Activated CD8-positive, alpha-beta memory T cell treated with anti-CD3 and anti-CD28 coated beads, Interleukin-2, amount 10 ng/mL, durations not matched to agents 7 days and 5 days (primary cell): Measurements from ENCODE around the gene FAM120A. TPM values are rescaled to one million over a fixed set of nuclear protein-coding genes. Genes with fewer than 3 reads are reported as not detected.

Source experiments
- ATAC-seq: fragments of 150-1000 bp; cut with Tn5 transposase; one replicate; pipeline ENCODE4 v1.10.0; 2021; ENCODE audit warnings: moderate library complexity
- CTCF ChIA-PET: fragments of 350-600 bp; sonication (Branson Sonifier 250); formaldehyde crosslinking; loops from one replicate; lab custom pipeline; 2021; ENCODE audit warnings: antibody characterized with exemption; lab: Charles Lee
- DNase-seq: peaks from one replicate; pipeline ENCODE4 v3.0.0-alpha.2; 2020
- H3K27ac Mint-ChIP-seq: one replicate; pipeline ENCODE4 v1.8.0; 2021; ENCODE audit warnings: mild to moderate bottlenecking, mixed read lengths
- H3K27me3 Mint-ChIP-seq: one replicate; pipeline ENCODE4 v1.8.0; 2021; ENCODE audit warnings: mixed read lengths
- H3K36me3 Mint-ChIP-seq: one replicate; pipeline ENCODE4 v1.8.0; 2021; ENCODE audit warnings: mild to moderate bottlenecking, mixed read lengths
- H3K4me1 Mint-ChIP-seq: one replicate; pipeline ENCODE4 v1.8.0; 2021; ENCODE audit warnings: mixed read lengths
- H3K4me3 Mint-ChIP-seq: one replicate; pipeline ENCODE4 v1.8.0; 2021; ENCODE audit warnings: mild to moderate bottlenecking, moderate library complexity, mixed read lengths
- H3K9me3 Mint-ChIP-seq: one replicate; pipeline ENCODE4 v1.8.0; 2022; ENCODE audit warnings: low read depth, mixed read lengths
- total RNA-seq, 2 experiments: library from RNA; stranded (reverse); gene quantifications; one replicate each; pipeline ENCODE4 v1.2.3, GENCODE V29; 2021

The FAM120A gene
- total RNA-seq, 2 experiments from 2014 or later, result 143 to 155 TPM

DNA sequence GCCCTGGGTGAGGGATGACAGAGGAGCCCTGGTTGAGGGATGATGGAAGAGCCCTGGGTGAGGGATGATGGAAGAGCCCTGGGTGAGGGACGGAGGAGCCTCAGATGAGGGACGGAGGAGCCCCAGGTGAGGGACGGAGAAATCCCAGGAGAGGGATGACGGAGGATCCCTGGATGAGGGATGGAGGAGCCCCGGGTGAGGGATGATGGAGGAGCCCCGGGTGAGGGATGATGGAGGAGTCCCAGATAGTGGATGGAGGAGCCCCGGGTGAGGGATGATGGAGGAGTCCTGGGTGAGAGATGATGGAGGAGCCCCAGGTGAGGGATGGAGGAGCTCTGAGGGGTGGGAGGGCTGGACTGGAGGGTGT is 135.8 kb downstream of the FAM120A start:
- H3K9me3 Mint-ChIP-seq, result peaks cover 14% of the 10 kb centered on the region
- CTCF ChIA-PET, result no interaction called here
- DNase-seq (no peak), ATAC-seq (no peak)
- H3K27me3 Mint-ChIP-seq, result no peaks in the 10 kb centered on the region
- H3K36me3 Mint-ChIP-seq, result peaks cover 21% of the 10 kb centered on the region
- H3K4me3 Mint-ChIP-seq, result no peak overlapping the region
- H3K4me1 Mint-ChIP-seq, result peaks cover 8% of the 10 kb centered on the region
- H3K27ac Mint-ChIP-seq, result no peak overlapping the region

DNA sequence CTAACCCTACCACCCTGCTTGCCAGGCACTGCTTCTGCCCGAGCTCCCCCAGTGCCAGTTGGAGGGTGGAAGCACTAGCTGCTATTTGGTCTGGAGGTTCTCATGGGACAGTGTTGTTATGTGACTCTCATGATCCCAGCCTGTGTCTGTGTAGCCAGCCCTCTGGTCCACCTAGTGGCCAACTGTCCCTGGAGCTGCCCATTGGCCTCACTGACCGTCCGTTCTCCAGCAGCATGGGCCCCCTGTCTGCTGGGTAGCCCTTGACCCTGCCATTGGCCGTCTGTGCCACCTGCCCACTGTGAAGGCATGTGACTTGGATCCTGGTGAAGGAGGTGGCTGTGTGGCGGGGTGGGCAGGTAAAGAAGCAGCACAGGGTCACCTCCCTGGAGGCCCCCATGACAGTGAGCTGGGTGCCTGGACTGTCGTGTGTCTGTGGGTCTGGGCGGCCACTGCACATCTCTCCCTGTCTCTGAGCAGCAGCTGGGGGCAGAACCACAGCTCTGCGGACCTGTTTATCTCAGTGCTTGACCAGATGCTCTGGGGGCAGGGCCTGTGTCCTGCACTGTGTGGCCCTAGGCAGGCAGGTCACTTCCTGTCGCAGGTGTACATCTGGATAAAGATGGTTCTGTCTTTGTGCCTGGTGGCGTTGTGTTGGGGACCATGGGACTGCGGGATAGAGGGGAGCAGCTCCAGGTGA is 136.3 kb downstream of the FAM120A start:
- Mint-ChIP-seq H3K4me1 (peaks cover 8% of the 10 kb centered on the region), H3K27me3 (no peaks in the 10 kb centered on the region), H3K9me3 (peaks cover 14% of the 10 kb centered on the region), H3K27ac (no peak overlapping the region), H3K36me3 (peaks cover 21% of the 10 kb centered on the region), H3K4me3 (no peak overlapping the region)
- DNase-seq, result peak; percentile 28
- CTCF ChIA-PET, result no interaction called here
- no peak for ATAC-seq

DNA sequence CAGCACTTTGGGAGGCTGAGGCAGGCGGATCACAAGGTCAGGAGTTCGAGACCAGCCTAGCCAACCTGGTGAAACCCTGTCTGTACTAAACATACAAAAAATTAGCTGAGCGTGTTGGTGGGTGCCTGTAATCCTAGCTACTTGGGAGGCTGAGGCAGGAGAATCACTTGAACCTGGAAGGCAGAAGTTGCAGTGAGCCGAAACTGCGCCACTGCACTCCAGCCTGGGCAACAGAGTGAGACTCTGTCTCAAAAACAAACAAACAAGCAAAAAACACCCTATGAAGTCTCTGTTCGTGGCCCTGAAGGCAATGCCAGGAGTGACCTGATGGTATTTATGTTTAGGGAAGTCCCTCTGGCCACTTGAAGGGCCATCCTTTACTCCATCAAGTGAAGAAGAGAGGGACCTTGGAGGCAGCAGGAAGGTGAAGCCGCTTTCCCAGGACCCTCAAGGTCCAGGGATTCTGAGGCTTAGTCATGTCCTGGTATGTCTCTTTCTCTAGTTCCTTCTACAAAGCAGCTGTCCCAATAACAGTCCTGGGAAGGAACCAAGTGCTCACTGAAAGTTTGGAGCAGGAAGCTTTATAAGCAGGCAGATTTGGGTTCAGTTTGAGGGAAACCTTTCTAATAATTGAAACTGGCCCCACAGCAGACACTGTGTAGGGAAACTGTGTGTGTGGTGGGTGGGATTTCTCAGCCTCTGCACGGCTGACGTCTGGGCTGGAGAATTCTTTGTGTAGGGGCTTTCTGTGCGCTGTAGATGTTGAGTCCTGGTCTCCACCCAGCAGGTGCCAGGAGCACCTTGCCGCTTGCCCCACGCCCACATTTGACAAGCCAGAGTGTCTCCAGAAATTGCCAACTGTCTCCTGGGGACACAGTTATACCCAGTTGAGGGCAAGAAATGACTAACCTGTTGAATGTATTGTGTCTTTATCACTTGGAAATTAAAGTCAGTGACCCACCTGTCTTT is 137.4 kb downstream of the FAM120A start:
- Mint-ChIP-seq H3K27ac (no peak overlapping the region), H3K9me3 (peaks cover 12% of the 10 kb centered on the region), H3K4me1 (peaks cover 8% of the 10 kb centered on the region), H3K36me3 (peaks cover 14% of the 10 kb centered on the region), H3K27me3 (no peaks in the 10 kb centered on the region), H3K4me3 (no peak overlapping the region)
- DNase-seq (peak; percentile 33), ATAC-seq (no peak)
- CTCF ChIA-PET, result no interaction called here

DNA sequence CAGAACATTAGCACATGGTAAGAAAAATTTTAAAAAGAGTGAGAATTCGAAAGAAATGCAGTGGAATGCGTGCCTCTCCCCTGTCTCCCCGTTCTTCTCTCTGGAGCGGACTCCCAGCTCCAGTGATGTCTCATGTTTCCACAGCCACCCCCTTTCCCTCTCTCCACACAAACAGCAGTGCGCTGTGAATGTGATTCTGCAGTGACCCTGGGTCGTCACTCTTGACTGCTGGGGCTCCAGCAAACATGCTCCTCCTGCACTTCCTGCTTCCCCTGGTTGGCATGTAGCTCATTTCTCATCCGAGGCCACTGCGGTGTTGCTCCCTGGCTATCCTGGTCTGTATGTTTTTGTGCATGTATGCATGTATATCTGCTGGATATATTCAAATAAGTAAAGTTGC is 138.2 kb downstream of the FAM120A start:
- CTCF ChIA-PET, result no interaction called here
- no peaks in the 10 kb centered on the region for H3K27me3 Mint-ChIP-seq
- DNase-seq (peak; percentile 32), ATAC-seq (no peak)
- H3K27ac Mint-ChIP-seq, result peak overlapping the region; percentile 44
- peaks cover 8% of the 10 kb centered on the region for H3K9me3 Mint-ChIP-seq
- no peak overlapping the region for H3K4me3 Mint-ChIP-seq
- peaks cover 7% of the 10 kb centered on the region for H3K36me3 Mint-ChIP-seq
- peaks cover 8% of the 10 kb centered on the region for H3K4me1 Mint-ChIP-seq

DNA sequence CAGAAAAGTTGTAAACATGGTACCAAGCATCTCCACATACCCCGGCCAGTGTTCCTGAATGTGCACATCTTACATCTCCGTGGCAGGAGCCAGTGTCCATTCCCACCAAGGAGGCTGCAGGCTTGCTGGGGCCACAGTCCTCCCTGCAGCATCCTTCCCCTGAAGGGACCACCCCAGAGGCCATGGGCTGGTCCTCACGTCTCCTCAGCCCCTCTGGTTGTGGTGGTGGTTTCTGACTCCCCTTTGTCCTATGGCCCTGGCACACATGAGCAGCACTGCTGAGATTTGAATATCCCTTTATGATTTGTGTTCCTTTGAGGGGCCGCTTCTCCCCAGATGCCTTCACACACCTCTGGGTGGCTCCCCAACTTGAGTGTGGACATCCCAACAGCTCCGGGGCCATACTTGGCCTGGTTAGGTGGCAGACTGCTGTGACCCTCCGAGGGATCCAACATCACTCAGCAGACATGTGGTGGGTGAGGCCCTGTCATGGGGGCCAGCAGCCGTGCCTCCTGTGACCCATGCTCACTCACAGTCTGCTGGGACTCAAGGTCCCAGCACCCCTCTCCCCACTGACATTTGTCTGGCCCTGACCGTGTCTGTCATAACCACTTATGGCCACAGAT is 139.2 kb downstream of the FAM120A start:
- no peaks in the 10 kb centered on the region for H3K27me3 Mint-ChIP-seq
- ATAC-seq (no peak), DNase-seq (peak; percentile 36)
- H3K27ac Mint-ChIP-seq, result no peak overlapping the region
- H3K4me3 Mint-ChIP-seq, result no peak overlapping the region
- H3K36me3 Mint-ChIP-seq, result no peaks in the 10 kb centered on the region
- no peaks in the 10 kb centered on the region for H3K9me3 Mint-ChIP-seq
- H3K4me1 Mint-ChIP-seq, result peaks cover 8% of the 10 kb centered on the region
- CTCF ChIA-PET, result no interaction called here

DNA sequence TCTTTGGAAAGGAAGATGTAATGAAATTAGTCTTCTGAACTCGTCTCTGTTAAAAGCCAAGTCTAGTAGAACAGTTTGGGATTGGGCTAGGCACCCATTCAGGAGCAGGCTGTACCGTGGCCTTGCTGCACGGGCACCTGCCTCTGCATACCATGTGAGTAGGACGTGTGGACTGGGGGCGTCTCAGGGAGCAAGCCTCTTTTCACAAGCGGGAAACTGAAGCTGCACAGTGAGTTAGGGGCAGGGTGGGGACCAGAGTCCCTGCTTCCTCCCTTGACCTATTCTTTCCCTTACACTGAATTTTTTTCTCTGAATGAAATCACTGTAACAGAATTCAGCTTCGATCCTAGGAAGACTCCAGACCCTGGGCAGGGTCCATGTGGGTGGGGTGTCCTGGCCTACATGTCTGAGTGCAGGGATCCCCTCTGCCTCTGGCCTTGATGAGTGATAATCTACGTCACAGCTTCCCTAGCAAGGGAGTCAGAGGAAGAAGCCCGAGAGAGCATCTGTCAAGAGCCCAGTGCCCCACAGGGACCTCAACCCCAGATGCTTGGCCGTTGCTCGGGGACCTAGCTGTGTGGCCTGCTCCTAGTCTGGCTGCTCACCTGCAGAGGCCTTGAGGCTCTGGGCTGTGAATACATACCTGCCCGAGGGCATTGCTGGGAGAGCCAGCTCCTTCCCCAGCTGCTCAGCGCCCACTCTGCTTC is 140.0 kb downstream of the FAM120A start:
- Mint-ChIP-seq H3K4me3 (no peak overlapping the region), H3K27me3 (no peaks in the 10 kb centered on the region), H3K4me1 (peaks cover 8% of the 10 kb centered on the region), H3K27ac (no peak overlapping the region), H3K36me3 (no peaks in the 10 kb centered on the region), H3K9me3 (no peaks in the 10 kb centered on the region)
- CTCF ChIA-PET, result no interaction called here
- ATAC-seq (no peak), DNase-seq (peak; percentile 37)

DNA sequence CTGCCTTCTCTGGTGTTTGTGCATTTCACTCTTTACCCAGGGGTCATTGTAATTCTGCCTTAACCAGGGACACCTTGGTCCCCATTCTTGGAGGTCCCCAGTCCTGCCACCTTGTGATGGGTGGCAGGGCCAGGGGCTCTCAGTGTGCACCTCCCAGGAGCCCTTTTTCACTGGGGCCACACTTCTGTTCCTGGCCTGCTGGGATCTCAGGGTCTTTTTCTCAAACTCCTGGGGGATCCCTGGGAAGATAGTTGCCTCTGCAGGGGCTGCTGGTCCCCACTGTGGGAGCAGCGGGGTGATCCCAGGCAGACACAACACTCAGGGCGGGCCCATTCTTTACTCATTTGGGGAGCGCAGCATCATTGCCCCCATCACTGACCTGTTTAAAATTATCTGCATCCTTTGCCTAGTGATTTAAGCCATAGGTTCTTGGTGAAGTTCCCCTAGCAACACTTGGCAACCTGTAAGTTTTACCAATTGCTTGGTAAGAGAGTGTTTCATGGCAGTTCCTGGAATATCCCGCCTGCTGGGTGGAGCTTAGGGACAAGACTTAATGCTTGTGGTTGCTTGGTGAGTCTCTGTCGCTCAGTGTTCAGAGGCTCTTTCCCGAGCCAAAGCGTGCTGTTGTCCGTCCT is 140.6 kb downstream of the FAM120A start:
- DNase-seq (no peak), ATAC-seq (no peak)
- CTCF ChIA-PET, result no interaction called here
- Mint-ChIP-seq H3K4me3 (no peak overlapping the region), H3K9me3 (no peaks in the 10 kb centered on the region), H3K36me3 (no peaks in the 10 kb centered on the region), H3K27ac (peak overlapping the region; percentile 45), H3K4me1 (peaks cover 8% of the 10 kb centered on the region), H3K27me3 (no peaks in the 10 kb centered on the region)

DNA sequence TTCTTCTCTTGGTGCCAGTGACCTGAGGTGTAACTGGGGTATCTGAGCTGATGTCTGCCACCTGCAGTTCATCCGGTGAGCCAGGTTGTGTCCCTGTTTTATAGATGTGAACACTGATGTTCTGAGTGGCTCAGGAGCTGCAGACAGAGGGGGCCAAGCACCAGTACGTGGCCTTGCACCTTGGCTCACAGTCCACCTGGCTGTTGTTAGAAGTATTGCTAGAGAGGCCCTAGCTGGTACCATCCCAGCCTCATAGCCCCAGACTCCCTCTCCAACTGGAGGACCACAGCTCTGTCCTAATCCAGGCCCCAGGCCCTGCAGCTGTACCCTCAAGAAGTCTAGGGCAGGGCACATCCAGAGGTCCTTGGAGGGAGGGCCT is 141.1 kb downstream of the FAM120A start:
- no peaks in the 10 kb centered on the region for H3K9me3 Mint-ChIP-seq

DNA sequence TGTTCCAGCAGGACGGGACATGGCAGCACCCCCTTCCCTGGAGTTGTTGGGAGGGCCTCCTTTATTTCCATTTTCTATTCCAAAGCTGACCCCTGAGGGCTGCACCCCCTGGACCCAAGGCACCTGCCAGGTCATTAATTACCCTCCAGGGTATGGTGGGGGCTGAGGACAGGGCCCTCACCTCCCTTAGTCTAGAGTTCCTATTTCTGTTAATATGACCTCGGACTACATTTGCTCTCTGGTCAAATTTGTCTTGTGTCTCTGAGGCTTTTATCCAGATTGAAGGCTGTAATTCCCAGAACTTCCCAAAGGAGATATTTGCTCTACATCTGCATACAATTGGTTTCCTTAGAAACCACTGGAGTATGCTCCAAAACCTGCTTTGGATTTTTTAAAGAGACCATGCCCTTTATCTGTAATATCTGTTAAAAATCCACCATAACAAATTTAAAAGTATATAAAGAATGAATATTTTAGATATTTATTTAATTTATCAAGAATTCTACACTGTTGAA is 141.7 kb downstream of the FAM120A start:
- Mint-ChIP-seq H3K4me3 (no peak overlapping the region), H3K4me1 (peaks cover 8% of the 10 kb centered on the region), H3K9me3 (no peaks in the 10 kb centered on the region), H3K27ac (no peak overlapping the region), H3K36me3 (no peaks in the 10 kb centered on the region), H3K27me3 (no peaks in the 10 kb centered on the region)
- CTCF ChIA-PET, result no interaction called here
- no peak for ATAC-seq
- DNase-seq, result peak; percentile 34

More for the DNA sequence above, 141.1 kb downstream of the FAM120A start:
- Mint-ChIP-seq H3K27me3 (no peaks in the 10 kb centered on the region), H3K36me3 (no peaks in the 10 kb centered on the region), H3K4me1 (peaks cover 8% of the 10 kb centered on the region), H3K4me3 (no peak overlapping the region), H3K27ac (no peak overlapping the region)
- DNase-seq, result peak; percentile 38
- CTCF ChIA-PET, result no interaction called here
- ATAC-seq, result peak; percentile 39

DNA sequence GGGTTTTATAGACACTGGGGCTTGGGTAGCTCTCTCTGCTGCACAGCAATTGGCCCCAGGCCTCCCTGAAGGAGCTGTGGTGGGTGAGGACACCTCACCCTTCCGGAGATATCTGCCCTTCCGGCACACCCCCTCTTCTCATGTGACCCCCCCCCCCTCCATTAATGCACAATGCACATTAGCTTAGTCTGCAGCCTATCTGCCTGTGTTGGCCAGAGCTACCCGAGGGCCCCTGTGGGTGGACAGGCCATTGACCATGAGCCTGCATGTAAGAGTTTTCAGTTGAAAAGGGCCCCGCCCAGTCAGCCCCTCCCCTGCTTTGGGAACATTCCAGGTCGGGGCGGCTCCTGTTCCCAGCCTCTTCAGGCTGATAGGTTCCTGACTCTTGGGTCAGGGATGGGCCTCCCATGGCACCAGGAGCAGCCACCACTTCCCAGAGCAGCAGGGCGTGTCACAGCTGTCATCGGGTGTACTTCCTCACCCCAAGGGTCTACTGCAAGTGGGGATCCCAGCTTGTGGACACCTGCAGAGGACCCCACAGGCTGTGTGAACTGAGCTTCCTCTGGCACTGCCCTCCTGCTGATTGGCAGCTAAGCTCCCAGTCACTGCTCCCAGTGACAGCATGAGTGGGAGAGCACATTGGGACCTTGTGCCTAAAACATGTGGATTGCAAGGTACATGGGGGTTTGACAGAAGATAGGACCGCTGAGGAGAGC is 142.7 kb downstream of the FAM120A start:
- Mint-ChIP-seq H3K9me3 (no peaks in the 10 kb centered on the region), H3K4me1 (peaks cover 14% of the 10 kb centered on the region), H3K36me3 (no peaks in the 10 kb centered on the region), H3K27me3 (no peaks in the 10 kb centered on the region), H3K27ac (no peak overlapping the region), H3K4me3 (no peak overlapping the region)
- CTCF ChIA-PET, result no interaction called here
- DNase-seq (peak; percentile 19), ATAC-seq (no peak)

DNA sequence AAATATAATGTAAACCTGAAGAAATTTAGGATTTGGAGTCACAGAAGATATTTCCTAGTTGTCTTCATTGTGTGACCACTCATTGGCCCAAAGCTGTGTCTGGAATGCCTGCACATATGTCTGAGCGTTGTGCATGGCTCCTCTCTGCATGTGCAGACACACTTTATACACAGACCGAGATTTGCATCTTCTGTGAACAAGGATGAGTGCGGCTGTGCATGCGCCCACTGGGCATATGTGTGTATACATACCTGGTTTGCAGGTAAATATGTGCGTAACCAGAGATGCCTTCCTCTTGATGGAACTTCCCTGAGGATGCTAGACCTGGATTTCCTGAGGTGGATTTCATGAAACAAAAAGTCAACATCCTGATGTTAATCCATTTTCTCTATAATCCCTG is 144.0 kb downstream of the FAM120A start:
- CTCF ChIA-PET, result no interaction called here

DNA sequence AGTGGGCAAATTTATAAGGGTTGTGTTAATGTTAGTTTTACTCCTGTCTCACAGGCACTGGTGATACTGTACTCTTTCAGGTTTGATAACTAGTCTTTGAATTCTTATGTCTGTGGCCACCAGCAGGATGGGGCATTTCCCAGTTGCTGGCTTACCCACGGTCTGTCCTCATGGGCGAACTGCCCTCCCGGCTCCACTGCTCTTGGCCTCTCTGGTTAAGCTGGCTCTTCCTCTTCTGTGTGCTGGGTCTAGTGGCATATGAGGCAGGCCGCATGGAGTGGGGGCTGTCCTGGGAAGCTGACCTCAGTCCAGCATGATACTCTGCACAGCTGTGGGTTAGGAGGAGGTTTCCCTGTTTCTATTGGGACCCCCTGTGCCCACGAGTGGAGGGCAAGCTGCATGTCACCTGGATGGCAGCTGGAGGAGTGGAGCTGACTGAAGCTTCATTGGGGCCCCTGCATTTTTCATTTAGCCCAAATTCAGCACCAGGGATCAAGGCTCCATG is 144.4 kb downstream of the FAM120A start:
- Mint-ChIP-seq H3K9me3 (no peaks in the 10 kb centered on the region), H3K4me3 (no peak overlapping the region), H3K36me3 (peaks cover 1% of the 10 kb centered on the region), H3K27me3 (no peaks in the 10 kb centered on the region), H3K27ac (no peak overlapping the region), H3K4me1 (peaks cover 26% of the 10 kb centered on the region)
- ATAC-seq (no peak), DNase-seq (peak; percentile 14)
- CTCF ChIA-PET, result no interaction called here

More for the DNA sequence above, 144.0 kb downstream of the FAM120A start:
- peaks cover 22% of the 10 kb centered on the region for H3K4me1 Mint-ChIP-seq
- peak; percentile 30 for DNase-seq
- no peak overlapping the region for H3K27ac Mint-ChIP-seq
- H3K4me3 Mint-ChIP-seq, result no peak overlapping the region
- H3K27me3 Mint-ChIP-seq, result no peaks in the 10 kb centered on the region
- no peak for ATAC-seq
- no peaks in the 10 kb centered on the region for H3K9me3 Mint-ChIP-seq
- H3K36me3 Mint-ChIP-seq, result peaks cover 1% of the 10 kb centered on the region
